ENCODE data around the gene HSF5. TPM values are rescaled to one million over a fixed set of nuclear protein-coding genes. Genes with fewer than 3 reads are reported as not detected.

Gene HSF5
- total and polyA plus RNA-seq, 2 of the 4 experiments (the other 2 are of a cell fraction), result not detected

DNA sequence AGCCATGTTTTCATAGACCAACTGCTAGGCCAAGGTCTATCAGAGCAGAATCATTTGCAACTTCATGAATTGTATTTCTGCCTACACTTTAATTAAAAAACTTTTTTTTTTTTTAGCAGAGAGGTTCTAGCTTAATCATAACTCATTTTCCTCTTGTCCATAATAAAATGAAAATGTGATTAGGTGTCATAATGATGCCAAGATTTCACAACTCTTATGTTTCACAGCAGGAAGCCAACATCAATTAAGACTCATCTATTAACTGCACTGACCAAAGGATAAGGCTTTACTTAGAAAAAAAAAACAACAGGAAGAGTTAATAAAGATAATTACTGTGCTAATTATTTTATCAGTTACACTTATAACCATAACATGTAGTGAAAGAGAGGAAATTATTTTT lies 52.0 kb downstream of the HSF5 start:
- dilution Hi-C loops (cut with HindIII; ENCODE audit: low sequenced_read_pairs, unreplicated experiment), result no loop called here
- in situ Hi-C loops (cut with MboI; ENCODE audit: low sequenced_read_pairs), result no loop called here
- intact Hi-C loops (cut with micrococcal nuclease), result no loop called here
- Histone ChIP-seq H4K8ac (ENCODE audit: low read depth in 2 of 2, low read length in 2 of 2) (no peak overlapping the region), H4K20me1 (ENCODE audit: insufficient read depth, low read length) (no peaks in the 10 kb centered on the region), H3K23ac (ENCODE audit: low read depth, low read length) (no peak overlapping the region), H3K27ac (ENCODE audit: insufficient read depth, low read length) (no peak overlapping the region), H3K4ac (ENCODE audit: low read depth, low read length) (no peak overlapping the region), H4K91ac (ENCODE audit: insufficient read depth, low read depth, low read length) (no peak overlapping the region), H2BK5ac (ENCODE audit: low read depth, low read length, poor library complexity, severe bottlenecking) (no peak overlapping the region), H3K56ac (ENCODE audit: extremely low read depth, insufficient read depth, low read length) (no peak overlapping the region), H3K4me2 (ENCODE audit: low read depth, low read length) (no peak overlapping the region), H3K27me3 (ENCODE audit: control insufficient read depth, insufficient read depth, low read length) (no peaks in the 10 kb centered on the region), H2AK9ac (replicated peaks; ENCODE audit: low read depth, low read length, poor library complexity) (no peak overlapping the region), H3K9me3 (ENCODE audit: control insufficient read depth, insufficient read depth, low read length) (no peaks in the 10 kb centered on the region), H4K5ac (ENCODE audit: low read depth, low read length) (no peak overlapping the region), H3K14ac (replicated peaks; ENCODE audit: low read depth, low read length) (no peak overlapping the region), H2BK120ac (ENCODE audit: low read depth, low read length) (no peak overlapping the region), H3K9ac (ENCODE audit: low read depth, low read length) (no peak overlapping the region), H2AFZ (replicated peaks; ENCODE audit: low read length, poor library complexity) (no peak overlapping the region), H2BK15ac (ENCODE audit: low read depth, low read length) (no peak overlapping the region), H3K36me3 (ENCODE audit: control insufficient read depth, insufficient read depth, low read length) (no peaks in the 10 kb centered on the region), H3K18ac (ENCODE audit: low read depth, low read length) (no peak overlapping the region), H3K4me1 (ENCODE audit: control insufficient read depth, insufficient read depth, low read length) (no peaks in the 10 kb centered on the region), H3K4me3 (ENCODE audit: insufficient read depth, low read depth, low read length) (no peak overlapping the region), H2AK5ac (ENCODE audit: low read depth, low read length) (no peak overlapping the region), H2BK20ac (ENCODE audit: low read depth, low read length) (no peak overlapping the region), H3K9me1 (ENCODE audit: insufficient read depth, low read length) (no peaks in the 10 kb centered on the region), H3K79me1 (ENCODE audit: low read depth in 1 of 2, low read length in 2 of 2) (no peaks in the 10 kb centered on the region)
- ATAC-seq (ENCODE audit: low read depth) (no peak), DNase-seq (no peak)
- no peak for TF ChIP-seq POLR2A (IDR thresholded peaks at IDR 0.05; ENCODE audit: low read depth, low read length)
- TF ChIP-seq, protein P1, sequence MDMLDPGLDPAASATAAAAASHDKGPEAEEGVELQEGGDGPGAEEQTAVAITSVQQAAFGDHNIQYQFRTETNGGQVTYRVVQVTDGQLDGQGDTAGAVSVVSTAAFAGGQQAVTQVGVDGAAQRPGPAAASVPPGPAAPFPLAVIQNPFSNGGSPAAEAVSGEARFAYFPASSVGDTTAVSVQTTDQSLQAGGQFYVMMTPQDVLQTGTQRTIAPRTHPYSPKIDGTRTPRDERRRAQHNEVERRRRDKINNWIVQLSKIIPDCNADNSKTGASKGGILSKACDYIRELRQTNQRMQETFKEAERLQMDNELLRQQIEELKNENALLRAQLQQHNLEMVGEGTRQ (IDR thresholded peaks at IDR 0.05; ENCODE audit: low read depth, low read length), result no peak
- no peak for TF ChIP-seq RAD21 (IDR thresholded peaks at IDR 0.05; ENCODE audit: low read length)
- TF ChIP-seq MAZ (IDR thresholded peaks at IDR 0.05; ENCODE audit: borderline replicate concordance, low read depth, low read length), result no peak
- ChIA-PET CTCF (no interaction called here), POLR2A (ENCODE audit: unreplicated experiment) (interaction anchor here (0.6 kb wide), 1 partner anchor 14 kb away, joined by 10 read pairs; no protein-coding TSS in a partner anchor)
- no TSS peak for BruUV-seq (replicated peaks)

Data from IMR-90 (cell line).